IPS-20b (cell line): ENCODE data around the gene NLRC3.

Experiments
- H3K27ac ChIP-seq: one replicate; pipeline ENCODE4 v1.5.1; 2013; ENCODE audit warnings: low read length
- H3K27me3 ChIP-seq: 2 replicates; pipeline ENCODE4 v1.6.1; 2013; ENCODE audit warnings: mild to moderate bottlenecking, low read length, inconsistent platforms; ENCODE audit not compliant: insufficient read depth
- H3K36me3 ChIP-seq: 2 replicates; pipeline ENCODE4 v1.6.1; 2013; ENCODE audit warnings: low read depth, mild to moderate bottlenecking, inconsistent platforms, low read length, moderate library complexity; ENCODE audit not compliant: insufficient read depth
- H3K4me1 ChIP-seq: 2 replicates; pipeline ENCODE4 v1.6.1; 2013; ENCODE audit warnings: mild to moderate bottlenecking, control low read depth, inconsistent platforms, low read length, moderate library complexity; ENCODE audit not compliant: insufficient read depth
- H3K4me3 ChIP-seq: 2 replicates; pipeline ENCODE4 v1.5.1; 2013; ENCODE audit warnings: mild to moderate bottlenecking, low read length, inconsistent platforms
- H3K9ac ChIP-seq: 2 replicates; pipeline ENCODE4 v1.6.1; 2013; ENCODE audit warnings: low read depth, mild to moderate bottlenecking, inconsistent platforms, low read length, moderate library complexity
- H3K9me3 ChIP-seq: 2 replicates; pipeline ENCODE4 v1.6.1; 2013; ENCODE audit warnings: mild to moderate bottlenecking, low read depth, low read length, inconsistent platforms; ENCODE audit not compliant: insufficient read depth

NLRC3 gene

DNA sequence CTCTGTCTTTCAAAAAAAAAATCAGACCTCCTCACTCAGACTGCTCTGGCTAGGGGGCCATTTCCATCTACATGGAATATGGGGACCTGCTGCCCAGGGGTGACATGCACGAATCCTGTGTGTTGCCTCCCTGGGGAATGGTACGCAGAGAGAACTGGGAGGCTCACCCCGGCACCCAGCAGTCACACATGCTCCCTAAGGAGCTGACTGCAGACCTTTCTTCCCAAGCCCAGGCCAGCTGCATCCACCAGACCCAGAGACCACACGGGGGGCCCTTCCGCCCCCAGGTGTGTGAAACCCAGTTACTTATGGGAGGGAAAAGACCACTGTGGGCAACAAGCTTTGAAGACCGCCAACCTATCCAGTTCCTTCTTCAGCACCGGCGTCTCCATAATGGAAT lies 7.2 kb upstream of the NLRC3 start:
- Histone ChIP-seq H3K36me3 (peaks cover 17% of the 10 kb centered on the region), H3K27me3 (no peaks in the 10 kb centered on the region), H3K27ac (no peak overlapping the region)

DNA sequence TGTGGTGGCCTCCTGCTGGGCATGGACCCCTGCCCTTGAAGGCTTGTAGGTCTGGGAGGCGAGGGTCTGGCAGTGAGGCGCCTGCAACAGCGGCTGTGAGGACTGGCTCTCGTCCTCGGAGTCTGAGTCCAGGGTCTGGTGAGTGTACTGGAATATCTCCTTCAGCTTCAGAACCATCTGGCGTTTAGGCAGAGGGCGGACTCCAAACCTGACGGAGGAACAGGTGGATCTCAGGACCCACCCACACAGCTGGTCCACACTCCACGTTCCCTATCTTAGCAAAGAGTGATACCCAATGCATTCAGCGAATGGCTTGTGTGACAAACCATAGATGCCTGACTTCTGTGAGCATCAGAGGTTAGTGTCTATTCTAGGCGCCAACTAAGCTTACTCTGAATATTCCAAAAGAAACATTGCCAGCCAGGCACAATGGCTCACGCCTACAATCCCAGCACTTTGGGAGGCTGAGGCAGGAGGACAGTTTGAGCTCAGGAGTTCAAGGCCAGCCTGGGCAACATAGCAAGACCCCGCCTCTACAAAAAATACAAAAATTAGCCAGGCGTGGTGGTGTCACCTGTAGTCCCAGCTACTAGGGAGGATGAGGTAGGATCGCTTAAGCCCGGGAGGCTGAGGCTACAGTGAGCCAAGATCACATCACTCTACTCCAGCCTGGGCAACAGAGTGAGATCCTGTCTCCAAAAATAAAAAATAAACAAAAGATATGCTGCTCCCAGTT lies 6.3 kb upstream of the NLRC3 start:
- no peak overlapping the region for H3K27ac ChIP-seq
- H3K27me3 ChIP-seq = no peaks in the 10 kb centered on the region
- H3K9ac ChIP-seq = no peak overlapping the region

More for the DNA sequence above, 7.2 kb upstream of the NLRC3 start:
- H3K9me3 ChIP-seq = no peaks in the 10 kb centered on the region
- H3K4me3 ChIP-seq = no peak overlapping the region
- no peaks in the 10 kb centered on the region for H3K4me1 ChIP-seq
- H3K9ac ChIP-seq = no peak overlapping the region

DNA sequence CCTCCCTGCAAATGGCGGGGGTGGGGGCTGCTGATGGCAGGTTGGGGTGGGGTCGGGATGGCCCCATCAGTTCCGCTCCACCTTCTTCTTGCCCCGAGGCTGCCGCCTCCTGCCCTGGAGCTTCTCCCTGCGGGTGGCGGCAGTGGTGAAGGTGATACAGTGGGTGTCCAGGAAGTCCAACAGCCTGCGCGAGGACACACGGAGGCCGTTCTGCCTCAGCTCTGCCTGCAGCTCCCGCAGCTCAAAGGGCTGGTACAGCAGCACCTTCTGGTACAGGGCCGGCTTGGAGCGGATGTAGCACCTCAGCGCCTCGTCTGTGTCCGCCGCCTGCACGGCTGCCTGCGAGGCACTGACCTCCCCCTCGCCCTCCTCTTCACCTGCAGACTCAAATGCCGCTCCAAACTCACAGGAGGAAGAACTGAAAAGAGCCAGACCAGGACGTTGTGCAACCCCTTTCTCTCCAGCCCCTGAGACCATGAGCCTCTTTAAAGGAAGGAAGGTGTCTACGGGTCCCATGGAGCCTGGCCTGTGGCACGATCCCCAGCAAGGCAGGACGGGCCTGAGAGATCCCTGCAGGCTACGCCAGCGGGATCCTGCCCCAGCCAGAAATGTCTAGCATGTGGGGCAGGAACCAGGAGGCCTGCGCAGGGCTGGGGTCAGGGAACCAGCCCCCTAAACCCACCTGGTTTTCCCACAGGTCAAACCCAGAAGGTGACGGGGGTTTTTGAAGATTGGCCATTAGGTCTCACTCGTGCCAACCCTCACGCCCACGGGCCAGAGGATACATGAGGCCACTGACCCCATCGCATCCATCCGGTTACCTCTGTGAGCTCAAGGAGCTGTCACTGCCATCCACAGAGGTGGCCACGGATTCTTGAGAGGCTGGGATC lies 5.3 kb upstream of the NLRC3 start:
- H3K36me3 ChIP-seq = peaks cover 13% of the 10 kb centered on the region
- no peaks in the 10 kb centered on the region for H3K27me3 ChIP-seq
- no peaks in the 10 kb centered on the region for H3K4me1 ChIP-seq
- no peaks in the 10 kb centered on the region for H3K9me3 ChIP-seq
- no peak overlapping the region for H3K4me3 ChIP-seq
- H3K9ac ChIP-seq = no peak overlapping the region
- no peak overlapping the region for H3K27ac ChIP-seq

More for the DNA sequence above, 6.3 kb upstream of the NLRC3 start:
- H3K4me3 ChIP-seq = no peak overlapping the region
- peaks cover 13% of the 10 kb centered on the region for H3K36me3 ChIP-seq
- no peaks in the 10 kb centered on the region for H3K4me1 ChIP-seq
- no peaks in the 10 kb centered on the region for H3K9me3 ChIP-seq

DNA sequence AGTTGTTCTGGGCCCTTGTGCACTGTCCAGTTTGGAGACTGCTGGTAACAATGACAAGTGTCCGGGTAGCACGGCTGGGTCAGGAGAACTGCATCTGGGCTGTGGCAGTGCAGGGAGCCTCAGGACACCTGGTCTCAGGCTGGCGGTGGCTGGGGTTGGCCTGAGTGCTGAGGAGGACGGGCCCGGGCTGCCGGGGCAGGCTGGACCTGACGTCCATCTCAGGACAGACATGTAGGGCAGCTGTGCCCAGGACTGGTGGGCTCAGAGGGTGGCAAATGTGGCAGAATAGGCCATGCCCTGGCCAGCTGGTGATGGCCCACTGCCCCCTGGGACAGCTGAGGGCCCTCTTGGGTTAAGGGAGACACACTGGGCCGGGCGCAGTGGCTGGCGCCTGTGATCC lies 4.2 kb upstream of the NLRC3 start:
- Histone ChIP-seq H3K4me3 (no peak overlapping the region), H3K27me3 (no peaks in the 10 kb centered on the region), H3K36me3 (peaks cover 13% of the 10 kb centered on the region), H3K4me1 (no peaks in the 10 kb centered on the region), H3K9me3 (no peaks in the 10 kb centered on the region), H3K27ac (no peak overlapping the region), H3K9ac (no peak overlapping the region)

DNA sequence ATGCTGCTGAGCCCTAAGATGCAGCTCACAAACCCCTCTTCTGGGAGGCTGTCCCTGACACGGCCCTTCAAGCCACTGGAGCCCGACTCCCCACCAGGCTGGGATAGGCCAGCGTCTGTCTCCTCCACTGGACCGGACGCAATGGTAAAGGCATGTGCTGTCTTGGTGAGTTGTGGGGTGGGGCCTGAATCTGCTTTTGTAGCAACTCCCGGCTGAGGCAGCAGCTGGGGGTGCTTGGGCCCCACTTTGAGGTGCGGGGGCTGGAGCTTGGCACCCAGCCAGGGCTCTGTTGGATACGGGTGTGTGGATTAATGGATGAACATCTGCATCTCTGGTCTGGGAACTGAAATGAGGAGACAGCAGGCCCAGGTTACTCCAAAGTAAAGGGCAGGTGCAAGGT lies 3.5 kb upstream of the NLRC3 start:
- H3K9ac ChIP-seq = no peak overlapping the region
- no peaks in the 10 kb centered on the region for H3K9me3 ChIP-seq
- H3K27ac ChIP-seq = no peak overlapping the region
- H3K36me3 ChIP-seq = peaks cover 13% of the 10 kb centered on the region
- H3K4me1 ChIP-seq = no peaks in the 10 kb centered on the region
- no peaks in the 10 kb centered on the region for H3K27me3 ChIP-seq
- no peak overlapping the region for H3K4me3 ChIP-seq

DNA sequence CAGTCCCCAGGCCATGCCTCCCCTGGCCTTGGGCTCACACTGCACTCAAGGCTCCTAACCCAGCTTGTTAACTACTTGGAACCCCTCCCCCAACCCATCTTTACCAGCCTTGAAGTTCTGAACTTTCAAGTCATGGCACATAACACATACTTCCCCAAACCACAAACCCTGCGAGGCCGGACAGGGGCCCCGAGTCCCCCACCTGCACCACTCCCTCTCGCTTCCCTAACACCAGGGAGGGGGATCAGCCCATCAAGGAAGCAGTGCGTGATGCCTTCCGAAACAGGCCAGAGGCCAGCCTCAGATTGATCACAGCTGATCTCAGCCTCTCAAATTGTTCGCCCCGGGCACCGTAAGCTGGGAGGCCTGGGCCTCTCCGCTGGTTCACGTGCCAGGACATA lies 3.0 kb upstream of the NLRC3 start:
- Histone ChIP-seq H3K27me3 (no peaks in the 10 kb centered on the region), H3K36me3 (peaks cover 13% of the 10 kb centered on the region), H3K4me3 (no peak overlapping the region), H3K4me1 (no peaks in the 10 kb centered on the region), H3K9ac (no peak overlapping the region), H3K27ac (no peak overlapping the region), H3K9me3 (no peaks in the 10 kb centered on the region)

DNA sequence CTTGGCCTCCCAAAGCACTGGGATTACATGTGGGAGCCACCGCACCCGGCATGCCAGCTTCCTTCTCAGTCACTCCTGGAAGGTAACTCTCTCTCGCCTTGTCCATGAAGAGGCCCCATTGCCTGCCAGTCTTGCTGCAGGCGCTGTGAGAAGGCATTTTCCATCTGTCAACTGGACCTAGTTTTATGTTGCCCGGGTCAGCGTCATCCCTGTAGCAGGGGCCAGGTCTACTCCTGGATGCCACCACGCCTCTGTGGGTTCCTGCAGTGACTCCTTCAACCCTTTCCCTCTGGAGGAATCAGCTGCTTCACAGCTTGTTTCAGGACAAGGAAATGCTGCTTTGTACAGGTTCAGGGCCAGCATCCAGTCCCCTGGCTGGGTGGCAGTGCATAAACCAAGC lies 2.6 kb upstream of the NLRC3 start:
- no peak overlapping the region for H3K9ac ChIP-seq
- no peak overlapping the region for H3K4me3 ChIP-seq
- no peaks in the 10 kb centered on the region for H3K27me3 ChIP-seq
- no peaks in the 10 kb centered on the region for H3K9me3 ChIP-seq
- peaks cover 13% of the 10 kb centered on the region for H3K36me3 ChIP-seq
- no peak overlapping the region for H3K27ac ChIP-seq
- H3K4me1 ChIP-seq = no peaks in the 10 kb centered on the region

DNA sequence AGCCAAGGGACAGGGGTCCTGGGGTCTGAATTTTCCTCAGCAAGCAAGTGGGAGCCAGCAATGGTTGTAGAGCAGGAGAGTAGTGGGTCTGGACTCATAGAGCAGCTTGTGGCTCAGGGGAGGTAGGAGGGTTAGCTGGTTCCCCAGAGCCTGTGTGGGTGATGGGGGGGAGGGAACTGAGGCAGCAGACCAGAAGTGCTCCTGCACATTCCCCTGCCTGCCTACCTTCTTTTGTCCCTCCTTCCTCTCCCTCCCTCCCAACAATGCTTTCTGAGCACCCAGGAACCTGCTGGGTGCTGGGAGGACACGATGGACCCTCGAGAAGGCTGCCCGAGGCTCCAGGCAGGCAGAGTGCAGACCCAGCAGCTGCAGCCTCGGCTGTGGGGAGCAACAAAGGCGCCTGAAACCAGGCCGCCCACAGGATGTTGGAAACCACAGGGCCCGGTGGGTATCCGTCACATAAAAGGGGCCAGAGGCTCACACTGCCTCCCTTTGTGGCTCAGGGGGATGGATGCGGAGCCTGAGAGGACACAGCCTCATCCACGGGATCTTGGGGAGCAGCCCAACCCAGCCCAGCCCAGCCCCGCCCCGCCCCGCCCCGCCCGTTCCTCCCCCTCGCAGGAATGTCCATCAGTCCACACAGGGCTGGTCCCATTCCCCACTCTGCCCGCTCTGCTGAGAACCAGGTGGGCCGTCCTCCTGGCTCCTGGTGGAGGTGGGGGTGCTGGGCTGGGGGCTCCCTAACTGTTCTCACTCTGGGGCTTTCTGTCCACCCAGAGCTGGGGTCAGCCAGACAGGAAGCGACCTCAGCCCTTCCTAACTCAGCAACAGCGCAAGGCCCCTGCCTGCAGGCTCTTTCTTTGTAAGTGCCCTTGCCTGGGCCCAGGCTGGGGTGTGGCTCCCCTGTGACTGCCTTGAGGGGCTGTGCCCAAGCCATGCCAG lies 1.7 kb upstream of the NLRC3 start:
- Histone ChIP-seq H3K9ac (no peak overlapping the region), H3K27me3 (no peaks in the 10 kb centered on the region), H3K4me1 (no peaks in the 10 kb centered on the region), H3K36me3 (peaks cover 12% of the 10 kb centered on the region), H3K4me3 (no peak overlapping the region), H3K27ac (no peak overlapping the region), H3K9me3 (no peaks in the 10 kb centered on the region)

DNA sequence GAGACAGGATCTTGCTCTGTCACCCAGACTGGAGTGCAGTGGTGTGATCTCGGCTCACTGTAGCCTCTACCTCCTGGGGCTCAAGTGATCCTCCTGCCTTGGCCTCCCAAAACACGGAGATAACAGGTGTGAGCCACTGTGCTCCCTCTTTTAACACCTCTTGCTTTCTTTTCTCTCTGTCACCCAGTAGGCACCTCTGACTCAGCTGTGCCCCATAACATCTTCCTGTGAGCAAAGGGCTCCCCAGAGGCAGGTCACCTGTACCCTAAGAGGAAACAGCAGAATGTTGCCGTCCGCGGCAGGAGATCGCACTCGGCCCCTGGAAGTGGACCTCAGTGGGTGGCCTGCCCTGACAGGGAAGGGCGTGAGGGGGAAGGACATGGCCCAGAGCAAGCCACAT lies 918 bp upstream of the NLRC3 start:
- H3K27ac ChIP-seq = no peak overlapping the region
- H3K4me3 ChIP-seq = no peak overlapping the region
- no peak overlapping the region for H3K9ac ChIP-seq
- H3K36me3 ChIP-seq = peaks cover 5% of the 10 kb centered on the region
- H3K4me1 ChIP-seq = no peaks in the 10 kb centered on the region
- H3K27me3 ChIP-seq = no peaks in the 10 kb centered on the region
- no peaks in the 10 kb centered on the region for H3K9me3 ChIP-seq

DNA sequence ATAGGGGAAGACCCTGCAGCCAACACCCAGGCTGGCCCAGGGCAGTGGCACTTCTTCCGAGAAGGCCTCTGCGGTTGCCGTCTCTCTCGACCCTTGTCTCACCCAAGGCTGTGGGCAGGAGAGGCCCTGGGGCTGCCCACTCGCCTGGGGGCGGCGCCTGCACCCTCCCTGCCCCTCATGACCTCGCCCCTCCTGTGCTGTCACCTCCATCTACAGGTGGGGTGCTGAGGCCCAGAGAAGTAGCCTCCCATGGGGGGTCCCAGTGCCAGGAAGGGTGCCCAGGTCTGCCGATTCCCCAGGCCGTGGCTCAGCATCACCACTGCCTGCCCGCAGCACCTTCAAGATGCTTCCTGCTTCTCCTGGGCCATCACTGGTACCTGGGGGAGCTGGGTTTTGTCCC lies 992 bp downstream of the NLRC3 start:
- no peak overlapping the region for H3K4me3 ChIP-seq
- no peak overlapping the region for H3K9ac ChIP-seq
- H3K27me3 ChIP-seq = no peaks in the 10 kb centered on the region
- no peaks in the 10 kb centered on the region for H3K36me3 ChIP-seq
- no peaks in the 10 kb centered on the region for H3K4me1 ChIP-seq
- H3K27ac ChIP-seq = no peak overlapping the region
- no peaks in the 10 kb centered on the region for H3K9me3 ChIP-seq

DNA sequence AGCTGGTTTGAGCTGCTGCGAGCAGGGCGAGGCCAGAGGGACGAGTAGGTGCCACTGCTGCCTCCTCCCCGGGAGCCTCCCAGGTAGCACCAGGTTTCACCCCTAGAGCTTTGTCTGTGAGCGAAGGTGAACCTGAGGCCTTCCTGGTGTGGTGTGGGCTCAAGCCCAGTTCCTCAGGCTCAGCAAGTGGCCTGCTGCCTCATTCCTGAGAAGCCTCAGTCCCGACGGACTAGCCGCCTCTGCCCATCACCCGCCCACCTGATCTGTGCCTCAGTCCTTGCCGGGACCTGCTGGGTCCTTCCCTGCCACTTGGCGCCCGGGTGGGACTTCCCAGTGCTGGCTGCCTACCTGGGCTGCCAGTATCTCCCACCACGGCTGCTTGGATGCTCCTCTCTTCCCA lies 1.7 kb downstream of the NLRC3 start:
- Histone ChIP-seq H3K9ac (no peak overlapping the region; the same call in 1 of the 2 replicates), H3K36me3 (no peaks in the 10 kb centered on the region), H3K27ac (no peak overlapping the region), H3K27me3 (no peaks in the 10 kb centered on the region), H3K4me1 (no peaks in the 10 kb centered on the region), H3K4me3 (no peak overlapping the region), H3K9me3 (peaks cover 2% of the 10 kb centered on the region; the same call in 1 of the 2 replicates)
